A549 (cell line): ENCODE results near the gene CNTN1.

ENCODE experiments used
- BCL3 ChIP-seq: fragments of >200 bp; sonication (Bioruptor Twin); formaldehyde crosslinking; IDR thresholded peaks from 3 replicates; pipeline ENCODE4 v1.6.1; 2016
- CBX8 ChIP-seq: fragments of 200-600 bp; sonication (generic); IDR thresholded peaks from 2 replicates; pipeline ENCODE4 v1.6.1; 2016
- KDM1A ChIP-seq: fragments of 200-600 bp; sonication (generic); IDR thresholded peaks from 2 replicates; pipeline ENCODE4 v1.6.1; 2016; ENCODE audit warnings: low read depth, mild to moderate bottlenecking
- NFE2L2 ChIP-seq: fragments of 150-350 bp; conservative IDR thresholded peaks from 2 replicates; pipeline ENCODE4 v1.6.1; 2014; ENCODE audit warnings: low read length
- POLR2A ChIP-seq: IDR thresholded peaks from 2 replicates; pipeline ENCODE4 v1.6.1; 2012; ENCODE audit warnings: mild to moderate bottlenecking, low read length
- REST ChIP-seq: fragments of 200-600 bp; sonication (generic); IDR thresholded peaks from 2 replicates; pipeline ENCODE4 v1.6.1; 2016; ENCODE audit warnings: antibody characterized with exemption, mild to moderate bottlenecking, moderate library complexity
- RFX5 ChIP-seq: fragments of 450-650 bp; IDR thresholded peaks from 2 replicates; pipeline ENCODE4 v1.7.1; 2014; ENCODE audit warnings: antibody characterized with exemption, mild to moderate bottlenecking, moderate library complexity
- TF ChIP-seq, protein P1 (sequence below): IDR thresholded peaks from 2 replicates; pipeline ENCODE4 v1.6.1; 2012
- TF ChIP-seq, protein P2 (sequence below): fragments of >200 bp; sonication (Bioruptor Twin); formaldehyde crosslinking; IDR thresholded peaks from 3 replicates; pipeline ENCODE4 v1.5.1; 2016
- TF ChIP-seq, protein P3 (sequence below): IDR thresholded peaks from 2 replicates; pipeline ENCODE4 v1.6.1; 2012

- TF ChIP-seq POLR2A = no peak
- TF ChIP-seq REST = no peak
- no peak for TF ChIP-seq BCL3
- no peak for TF ChIP-seq CBX8
- TF ChIP-seq, protein P1, sequence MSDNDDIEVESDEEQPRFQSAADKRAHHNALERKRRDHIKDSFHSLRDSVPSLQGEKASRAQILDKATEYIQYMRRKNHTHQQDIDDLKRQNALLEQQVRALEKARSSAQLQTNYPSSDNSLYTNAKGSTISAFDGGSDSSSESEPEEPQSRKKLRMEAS = no peak
- TF ChIP-seq NFE2L2 = no peak
- TF ChIP-seq RFX5 = no peak
- TF ChIP-seq, protein P2, sequence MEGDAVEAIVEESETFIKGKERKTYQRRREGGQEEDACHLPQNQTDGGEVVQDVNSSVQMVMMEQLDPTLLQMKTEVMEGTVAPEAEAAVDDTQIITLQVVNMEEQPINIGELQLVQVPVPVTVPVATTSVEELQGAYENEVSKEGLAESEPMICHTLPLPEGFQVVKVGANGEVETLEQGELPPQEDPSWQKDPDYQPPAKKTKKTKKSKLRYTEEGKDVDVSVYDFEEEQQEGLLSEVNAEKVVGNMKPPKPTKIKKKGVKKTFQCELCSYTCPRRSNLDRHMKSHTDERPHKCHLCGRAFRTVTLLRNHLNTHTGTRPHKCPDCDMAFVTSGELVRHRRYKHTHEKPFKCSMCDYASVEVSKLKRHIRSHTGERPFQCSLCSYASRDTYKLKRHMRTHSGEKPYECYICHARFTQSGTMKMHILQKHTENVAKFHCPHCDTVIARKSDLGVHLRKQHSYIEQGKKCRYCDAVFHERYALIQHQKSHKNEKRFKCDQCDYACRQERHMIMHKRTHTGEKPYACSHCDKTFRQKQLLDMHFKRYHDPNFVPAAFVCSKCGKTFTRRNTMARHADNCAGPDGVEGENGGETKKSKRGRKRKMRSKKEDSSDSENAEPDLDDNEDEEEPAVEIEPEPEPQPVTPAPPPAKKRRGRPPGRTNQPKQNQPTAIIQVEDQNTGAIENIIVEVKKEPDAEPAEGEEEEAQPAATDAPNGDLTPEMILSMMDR = no peak
- TF ChIP-seq, protein P3, sequence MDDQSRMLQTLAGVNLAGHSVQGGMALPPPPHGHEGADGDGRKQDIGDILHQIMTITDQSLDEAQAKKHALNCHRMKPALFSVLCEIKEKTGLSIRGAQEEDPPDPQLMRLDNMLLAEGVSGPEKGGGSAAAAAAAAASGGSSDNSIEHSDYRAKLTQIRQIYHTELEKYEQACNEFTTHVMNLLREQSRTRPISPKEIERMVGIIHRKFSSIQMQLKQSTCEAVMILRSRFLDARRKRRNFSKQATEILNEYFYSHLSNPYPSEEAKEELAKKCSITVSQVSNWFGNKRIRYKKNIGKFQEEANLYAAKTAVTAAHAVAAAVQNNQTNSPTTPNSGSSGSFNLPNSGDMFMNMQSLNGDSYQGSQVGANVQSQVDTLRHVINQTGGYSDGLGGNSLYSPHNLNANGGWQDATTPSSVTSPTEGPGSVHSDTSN = no peak
- no peak for TF ChIP-seq KDM1A
These were observed 46.6 kb downstream of the CNTN1 start for GRCh38 chr12:40738856-40739255.
